Sigmoid colon (tissue), 7 donors: ENCODE results near the gene CLSTN2. TPM values are rescaled to one million over a fixed set of nuclear protein-coding genes. Genes with fewer than 3 reads are reported as not detected.

Experiments
- DNase-seq: peaks from one replicate; pipeline ENCODE4 v3.0.0-alpha.2; 2019
- H3K27ac ChIP-seq, 4 donors: fragments of 200-600 bp; sonication (generic); one replicate each; pipeline ENCODE4 v1.5.1; 2016 to 2019; ENCODE audit warnings: mild to moderate bottlenecking in 1 of 4
- H3K27me3 ChIP-seq, 3 donors: fragments of 200-600 bp; sonication (generic); one replicate each; pipeline ENCODE4 v1.5.1; 2019; ENCODE audit warnings: mild to moderate bottlenecking in 1 of 3
- H3K36me3 ChIP-seq, 4 donors: fragments of 200-600 bp; sonication (generic); one replicate each; pipeline ENCODE4 v1.5.1; 2016 to 2019
- H3K4me1 ChIP-seq, 4 donors: fragments of 200-600 bp; sonication (generic); one replicate each; pipeline ENCODE4 v1.5.1; 2017 to 2019
- H3K4me3 ChIP-seq, 4 donors: fragments of 200-600 bp; sonication (generic); one replicate each; pipeline ENCODE4 v1.5.1; 2017 to 2019; ENCODE audit warnings: mild to moderate bottlenecking in 2 of 4, moderate library complexity in 1 of 4
- H3K9me3 ChIP-seq, 4 donors: fragments of 200-600 bp in 3 of 4; sonication (generic) in 3 of 4; one replicate each; pipeline versions ENCODE4 v1.5.1 to v1.6.1; 2013 to 2019
- EP300 ChIP-seq, 4 donors: sonication (generic); formaldehyde crosslinking; IDR thresholded peaks; one replicate each; pipeline ENCODE4 v1.6.1; 2017; ENCODE audit warnings: antibody characterized with exemption in 4 of 4
- POLR2A ChIP-seq, 2 donors: fragments of 450-650 bp; IDR thresholded peaks; one replicate each; pipeline ENCODE4 v1.6.1; 2016; ENCODE audit warnings: antibody characterized with exemption in 2 of 2, mild to moderate bottlenecking in 2 of 2, moderate library complexity in 2 of 2
- POLR2AphosphoS5 ChIP-seq, 4 donors: sonication (generic); formaldehyde crosslinking; IDR thresholded peaks; one replicate each; pipeline ENCODE4 v1.6.1; 2017; ENCODE audit warnings: antibody characterized with exemption in 4 of 4
- WGBS, 2 donors: extraction: QIAGEN DNeasy Blood & Tissue Kit; methylation state at CpG; one replicate each; pipeline ENCODE4 v1.1.7; 2013; 5-methylcytosine and 5-hydroxymethylcytosine counted together
- intact Hi-C: fragments of 100-400 bp; cut with DNase I; formaldehyde crosslinking; loops from one replicate; pipeline ENCODE4 v1.15.1; 2023
- polyA plus RNA-seq, 3 donors: library from polyadenylated mRNA; stranded (reverse); fragments of 200-250 nt; gene quantifications; one replicate each; pipeline ENCODE4 v1.2.3, GENCODE V29; 2013
- total RNA-seq, 4 donors: library from RNA; depleted of rRNA; stranded (reverse); fragments of >200 nt; gene quantifications; one replicate each; pipeline ENCODE4 v1.1.0, GENCODE V29; 2016
- TF ChIP-seq, protein P1 (sequence below), 4 experiments: fragments of 450-650 bp in 3 of 4; fragments of 200-600 bp in 1 of 4; IDR thresholded peaks; one replicate each; pipeline ENCODE4 v1.5.1; 2016 to 2019; ENCODE audit warnings: antibody characterized with exemption in 4 of 4, mild to moderate bottlenecking in 3 of 4, moderate library complexity in 2 of 4
- donor health status: healthy with polysubstance abuse.
- donor health status: Bipolar disorder and iron deficiency.
- donor health status: healthy.

CLSTN2 gene
- total and polyA plus RNA-seq, 7 donors = 0.23 to 8.3 (median 2.7) TPM

DNA sequence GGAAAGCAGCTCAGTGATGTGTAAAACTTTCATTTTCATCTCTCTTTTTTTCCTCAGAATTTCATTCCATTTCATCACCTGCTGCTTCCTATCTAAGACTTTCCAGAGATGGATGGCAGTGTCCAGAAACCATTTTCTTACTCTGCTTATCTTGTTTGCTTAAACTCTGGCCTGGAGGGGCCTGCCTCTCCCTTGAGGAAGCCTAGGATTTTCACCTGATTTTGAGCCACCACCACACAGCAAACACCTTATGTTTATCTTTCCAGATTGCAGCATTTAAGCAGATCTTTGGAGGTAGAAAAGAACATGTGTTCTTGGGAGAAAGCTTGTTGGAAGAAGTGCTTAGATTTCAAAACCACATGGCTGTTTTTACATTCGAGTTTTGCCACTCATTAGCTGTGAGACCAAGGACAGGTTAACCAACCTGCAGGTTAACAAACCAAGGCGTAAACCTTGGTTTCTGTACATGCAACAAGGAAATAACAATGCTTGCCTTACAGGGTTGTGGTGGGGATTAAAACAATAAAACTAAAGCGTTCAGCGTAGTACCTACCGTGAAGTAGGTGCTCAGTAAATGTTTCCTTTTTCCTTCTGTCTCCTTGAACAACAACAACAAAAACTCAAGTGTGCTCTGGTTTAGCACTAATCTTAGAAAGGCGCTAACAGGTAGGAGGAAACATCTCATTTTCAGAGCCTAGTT lies 120.3 kb downstream of the CLSTN2 start:
- TF ChIP-seq EP300 (IDR thresholded peaks at IDR 0.05) (no peak), POLR2AphosphoS5 (IDR thresholded peaks at IDR 0.05) (no peak), POLR2A (IDR thresholded peaks at IDR 0.05) (no peak)
- TF ChIP-seq, protein P1, sequence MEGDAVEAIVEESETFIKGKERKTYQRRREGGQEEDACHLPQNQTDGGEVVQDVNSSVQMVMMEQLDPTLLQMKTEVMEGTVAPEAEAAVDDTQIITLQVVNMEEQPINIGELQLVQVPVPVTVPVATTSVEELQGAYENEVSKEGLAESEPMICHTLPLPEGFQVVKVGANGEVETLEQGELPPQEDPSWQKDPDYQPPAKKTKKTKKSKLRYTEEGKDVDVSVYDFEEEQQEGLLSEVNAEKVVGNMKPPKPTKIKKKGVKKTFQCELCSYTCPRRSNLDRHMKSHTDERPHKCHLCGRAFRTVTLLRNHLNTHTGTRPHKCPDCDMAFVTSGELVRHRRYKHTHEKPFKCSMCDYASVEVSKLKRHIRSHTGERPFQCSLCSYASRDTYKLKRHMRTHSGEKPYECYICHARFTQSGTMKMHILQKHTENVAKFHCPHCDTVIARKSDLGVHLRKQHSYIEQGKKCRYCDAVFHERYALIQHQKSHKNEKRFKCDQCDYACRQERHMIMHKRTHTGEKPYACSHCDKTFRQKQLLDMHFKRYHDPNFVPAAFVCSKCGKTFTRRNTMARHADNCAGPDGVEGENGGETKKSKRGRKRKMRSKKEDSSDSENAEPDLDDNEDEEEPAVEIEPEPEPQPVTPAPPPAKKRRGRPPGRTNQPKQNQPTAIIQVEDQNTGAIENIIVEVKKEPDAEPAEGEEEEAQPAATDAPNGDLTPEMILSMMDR (IDR thresholded peaks at IDR 0.05) = no peak
- Histone ChIP-seq H3K4me1 (peaks cover 0 to 16% (median 10%) of the 10 kb centered on the region in 4 donors), H3K27ac (no peak overlapping the region), H3K27me3 (no peaks in the 10 kb centered on the region), H3K4me3 (no peak overlapping the region), H3K36me3 (no peaks in the 10 kb centered on the region), H3K9me3 (no peaks in the 10 kb centered on the region)
- intact Hi-C loops = no loop called here
- DNase-seq = no peak
- WGBS, 2 donors = 42 to 73% methylated on average over 6 of the region's 6 CpGs

DNA sequence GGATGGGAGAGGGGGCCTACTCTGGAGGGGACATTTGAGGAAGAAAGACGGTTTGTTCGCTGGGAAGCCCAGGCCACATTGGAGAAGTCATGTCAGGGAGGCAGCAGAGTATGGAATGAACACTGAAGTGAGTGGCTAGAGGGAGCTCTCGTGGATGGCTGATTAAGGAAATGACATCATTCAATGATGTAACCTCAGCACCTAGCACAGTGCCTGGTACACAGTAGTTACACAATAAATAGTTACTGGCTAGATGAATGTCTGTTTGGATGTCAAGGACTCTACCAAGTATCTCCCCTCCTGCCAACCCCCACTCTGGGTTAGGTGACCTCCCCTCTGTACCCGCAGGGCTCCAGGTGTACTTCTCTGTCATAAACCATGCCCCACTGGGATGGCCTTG lies 121.1 kb downstream of the CLSTN2 start:
- peaks cover 0 to 16% (median 10%) of the 10 kb centered on the region in 4 donors for H3K4me1 ChIP-seq
- 84 to 88% methylated on average over 4 of the region's 4 CpGs for WGBS, 2 donors
- intact Hi-C loops = no loop called here
- DNase-seq = no peak
- H3K27me3 ChIP-seq = no peaks in the 10 kb centered on the region
- no peak overlapping the region for H3K27ac ChIP-seq
- no peak overlapping the region for H3K4me3 ChIP-seq
- H3K9me3 ChIP-seq = no peaks in the 10 kb centered on the region
- no peaks in the 10 kb centered on the region for H3K36me3 ChIP-seq
- no peak for TF ChIP-seq EP300 (IDR thresholded peaks at IDR 0.05)
- TF ChIP-seq POLR2A (IDR thresholded peaks at IDR 0.05) = no peak
- TF ChIP-seq, protein P1 (IDR thresholded peaks at IDR 0.05) = no peak
- TF ChIP-seq POLR2AphosphoS5 (IDR thresholded peaks at IDR 0.05) = no peak

DNA sequence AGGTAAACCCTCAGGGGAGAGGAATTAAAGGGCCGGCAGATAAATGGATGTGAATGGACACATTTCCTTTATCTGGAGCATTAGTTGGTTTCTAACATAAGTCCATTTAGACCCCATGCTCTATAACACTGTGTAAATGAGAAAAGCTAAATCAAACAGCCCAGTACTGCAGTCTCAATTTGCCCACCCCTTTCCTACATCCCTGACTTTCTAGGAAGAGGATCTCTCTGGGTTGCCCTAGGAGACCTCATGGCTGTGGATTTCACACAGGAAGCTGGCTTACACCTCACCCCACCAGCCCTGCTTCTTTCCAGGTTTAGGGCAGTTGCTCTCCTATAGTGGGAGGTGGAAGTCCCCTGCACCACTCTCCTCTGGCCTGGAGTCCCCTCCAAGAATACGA lies 126.2 kb downstream of the CLSTN2 start:
- intact Hi-C loops = no loop called here
- Histone ChIP-seq H3K27me3 (no peaks in the 10 kb centered on the region), H3K36me3 (no peaks in the 10 kb centered on the region), H3K4me1 (no peaks in the 10 kb centered on the region), H3K4me3 (no peak overlapping the region), H3K9me3 (no peaks in the 10 kb centered on the region), H3K27ac (no peak overlapping the region)
- TF ChIP-seq POLR2AphosphoS5 (IDR thresholded peaks at IDR 0.05) (no peak), EP300 (IDR thresholded peaks at IDR 0.05) (no peak)
- WGBS, 2 donors = 87 to 93% methylated on average over 2 of the region's 2 CpGs
- DNase-seq = no peak

DNA sequence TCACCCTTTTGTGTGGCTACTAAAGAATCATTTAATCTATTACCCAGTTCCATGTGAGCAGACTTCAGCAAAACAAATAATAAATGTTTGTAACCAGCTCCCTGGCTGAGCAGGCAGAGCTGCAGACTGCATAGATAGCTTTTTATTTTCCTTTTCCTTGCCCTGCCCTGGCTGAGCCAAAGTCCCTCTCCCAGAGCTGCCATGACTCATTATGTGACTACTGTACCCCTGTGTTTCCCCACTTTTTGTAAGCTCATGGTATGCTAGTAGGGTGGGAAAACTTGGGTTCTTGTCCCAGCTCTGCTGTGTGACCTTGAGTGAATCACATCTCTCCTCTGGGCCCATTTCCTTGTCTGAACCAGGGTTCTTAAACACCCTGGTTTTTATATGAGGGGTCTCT lies 127.5 kb downstream of the CLSTN2 start:
- Histone ChIP-seq H3K27me3 (no peaks in the 10 kb centered on the region), H3K36me3 (no peaks in the 10 kb centered on the region), H3K4me1 (no peaks in the 10 kb centered on the region), H3K4me3 (no peak overlapping the region), H3K9me3 (no peaks in the 10 kb centered on the region), H3K27ac (no peak overlapping the region)
- TF ChIP-seq POLR2A (IDR thresholded peaks at IDR 0.05) = no peak
- no peak for TF ChIP-seq POLR2AphosphoS5 (IDR thresholded peaks at IDR 0.05)
- TF ChIP-seq, protein P1 (IDR thresholded peaks at IDR 0.05) = no peak
- TF ChIP-seq EP300 (IDR thresholded peaks at IDR 0.05) = no peak
- no peak for DNase-seq
- intact Hi-C loops = no loop called here

DNA sequence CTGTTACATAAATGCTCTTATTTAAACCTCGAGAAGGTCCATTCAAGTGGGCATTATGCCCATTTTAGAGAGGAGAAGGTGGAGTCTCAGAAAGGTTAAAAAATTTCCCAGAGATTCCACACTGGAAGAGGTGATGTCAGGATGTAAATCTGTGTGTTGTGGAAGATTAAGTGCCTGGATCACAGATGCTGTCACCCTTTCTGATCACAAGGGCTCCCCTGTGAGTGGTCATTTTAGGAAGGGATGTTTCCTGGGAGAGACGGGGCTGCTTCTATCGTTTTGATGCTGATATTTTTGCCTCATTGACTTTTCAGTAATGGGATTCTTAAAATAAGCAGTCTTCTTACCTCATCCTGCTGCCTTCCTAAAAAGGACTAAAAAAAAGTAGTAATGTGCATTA lies 132.5 kb downstream of the CLSTN2 start:
- intact Hi-C loops = no loop called here
- WGBS, 2 donors = 72 to 80% methylated on average over 3 of the region's 3 CpGs
- Histone ChIP-seq H3K4me3 (no peak overlapping the region), H3K36me3 (no peaks in the 10 kb centered on the region), H3K4me1 (no peaks in the 10 kb centered on the region), H3K27me3 (no peaks in the 10 kb centered on the region), H3K27ac (no peak overlapping the region), H3K9me3 (no peaks in the 10 kb centered on the region)
- no peak for TF ChIP-seq POLR2A (IDR thresholded peaks at IDR 0.05)
- TF ChIP-seq EP300 (IDR thresholded peaks at IDR 0.05) = no peak
- TF ChIP-seq, protein P1 (IDR thresholded peaks at IDR 0.05) = no peak
- TF ChIP-seq POLR2AphosphoS5 (IDR thresholded peaks at IDR 0.05) = no peak
- DNase-seq = no peak
